ENCODE measurements around the gene XPR1.
"Not testable (repeated sequence)": the region's sequence is repeated elsewhere in the genome, so short reads cannot be mapped to it uniquely, and the experiment has no call there.

The XPR1 gene

GRCh38 chr1:180727751-180728150 is 95.9 kb downstream of the XPR1 start:
- not testable (repeated sequence) for DNase-seq

DNA sequence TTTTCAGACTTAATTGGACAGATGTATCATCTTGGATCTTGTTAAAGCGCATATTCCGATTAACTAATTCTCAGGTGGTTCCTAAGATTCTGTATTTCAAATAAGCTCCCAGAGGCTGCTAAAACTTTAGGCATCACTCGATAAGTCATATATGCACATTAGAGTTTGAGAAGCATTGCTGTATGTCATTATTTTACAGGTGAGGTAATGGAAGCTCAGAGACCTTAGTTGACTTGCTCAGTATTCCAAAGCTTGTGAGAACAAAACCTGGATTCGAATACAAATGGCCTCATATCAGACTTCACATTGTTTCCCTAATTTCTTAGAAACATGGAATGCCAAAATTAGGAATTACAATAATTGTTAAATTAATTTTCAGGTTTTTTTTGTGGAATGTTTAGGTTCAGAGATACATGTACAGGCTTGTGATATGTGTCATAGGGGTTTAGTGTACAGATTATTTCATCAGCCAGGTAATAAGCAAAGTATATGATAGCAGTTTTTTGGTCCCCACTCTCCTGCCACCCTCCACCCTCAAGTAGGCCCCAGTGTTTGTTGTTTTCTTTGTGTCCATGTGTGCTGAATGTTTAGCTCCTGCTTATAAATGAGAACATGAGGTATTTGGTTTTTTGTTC is 96.8 kb downstream of the XPR1 start:
- no peak for DNase-seq

DNA sequence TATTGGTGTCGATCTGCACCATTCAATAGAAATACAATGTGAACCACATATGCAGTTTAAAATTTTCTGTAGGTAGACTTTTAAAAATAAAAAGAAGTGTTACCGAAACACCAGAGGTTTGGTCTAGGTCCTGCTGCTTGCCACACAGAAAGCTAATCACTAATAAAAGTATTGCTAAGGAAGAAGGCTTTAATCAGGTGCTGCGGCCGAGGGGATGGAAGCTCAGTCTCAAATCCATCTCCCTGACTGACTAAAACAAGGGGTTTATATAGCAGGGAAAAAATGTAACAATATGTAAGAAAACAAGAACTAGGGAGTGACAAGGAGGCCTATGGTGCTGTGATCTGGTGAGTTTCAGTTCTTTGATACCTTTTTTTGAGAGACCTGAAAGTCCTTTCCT is 99.3 kb downstream of the XPR1 start:
- DNase-seq, result no peak

- no peak for DNase-seq
These were observed 101.0 kb downstream of the XPR1 start for GRCh38 chr1:180732866-180733265.

GRCh38 chr1:180734366-180734765 is 102.5 kb downstream of the XPR1 start:
- no peak for DNase-seq

DNA sequence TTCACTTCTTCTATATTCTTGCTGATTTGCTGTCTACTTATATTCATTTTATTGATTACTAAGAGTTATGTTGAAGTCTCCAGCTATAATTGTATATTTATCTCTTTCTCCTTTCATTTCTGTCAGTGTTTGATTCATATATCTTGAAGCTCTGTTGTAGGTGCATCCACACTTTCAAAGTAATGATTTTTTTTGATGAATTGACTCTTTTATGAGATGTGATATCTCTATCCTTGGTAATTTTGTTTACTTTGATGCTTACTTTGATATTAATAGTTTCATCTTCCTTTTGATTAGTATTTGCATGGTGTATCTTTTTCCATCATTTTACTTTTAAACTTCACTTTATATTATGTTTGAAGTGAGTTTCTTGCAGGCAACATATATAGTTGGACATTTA is 110.8 kb downstream of the XPR1 start:
- no peak for DNase-seq

DNA sequence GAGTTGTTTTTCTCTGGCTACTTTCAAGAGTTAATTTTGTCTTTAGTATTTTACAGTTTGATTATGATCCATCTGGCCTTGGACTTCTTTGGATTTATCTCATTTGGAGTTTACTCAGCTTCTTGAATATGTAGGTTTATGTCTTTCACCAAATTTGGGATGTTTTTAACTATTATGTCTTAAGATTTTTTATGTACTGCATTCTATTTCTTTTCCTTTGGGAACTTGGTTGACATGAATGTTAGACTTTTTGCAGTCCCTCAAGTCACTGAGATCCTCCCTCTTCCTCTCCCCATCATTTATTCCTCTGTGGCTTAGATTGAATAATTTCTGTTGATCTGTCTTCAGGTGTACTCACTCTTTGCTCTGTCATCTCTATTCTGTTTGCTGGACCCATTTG is 112.0 kb downstream of the XPR1 start:
- DNase-seq, result no peak

- no peak for DNase-seq
These were observed 113.3 kb downstream of the XPR1 start for GRCh38 chr1:180745098-180745497.

GRCh38 chr1:180751921-180752320 is 120.1 kb downstream of the XPR1 start:
- no peak for DNase-seq

GRCh38 chr1:180754453-180754852 is 122.6 kb downstream of the XPR1 start:
- no peak for DNase-seq

DNA sequence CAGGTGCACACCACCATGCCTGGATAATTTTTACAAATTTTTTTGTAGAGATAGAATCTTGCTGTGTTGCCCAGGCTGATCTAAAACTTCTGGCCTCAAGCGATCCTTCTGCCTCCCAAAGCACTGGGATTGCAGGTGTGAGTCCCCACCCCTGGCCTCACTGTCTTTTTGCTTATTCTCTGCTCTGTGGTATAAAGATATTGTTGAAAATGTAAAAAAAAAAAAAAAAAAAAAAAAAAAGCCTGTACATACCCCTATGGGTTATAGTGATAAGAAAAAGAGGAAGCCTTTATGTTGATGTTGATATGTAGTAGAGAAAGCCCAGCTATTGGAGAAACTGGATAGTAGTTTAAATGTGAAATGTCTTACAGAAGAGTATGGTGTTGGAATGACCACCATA is 125.8 kb downstream of the XPR1 start:
- DNase-seq, result no peak

DNA sequence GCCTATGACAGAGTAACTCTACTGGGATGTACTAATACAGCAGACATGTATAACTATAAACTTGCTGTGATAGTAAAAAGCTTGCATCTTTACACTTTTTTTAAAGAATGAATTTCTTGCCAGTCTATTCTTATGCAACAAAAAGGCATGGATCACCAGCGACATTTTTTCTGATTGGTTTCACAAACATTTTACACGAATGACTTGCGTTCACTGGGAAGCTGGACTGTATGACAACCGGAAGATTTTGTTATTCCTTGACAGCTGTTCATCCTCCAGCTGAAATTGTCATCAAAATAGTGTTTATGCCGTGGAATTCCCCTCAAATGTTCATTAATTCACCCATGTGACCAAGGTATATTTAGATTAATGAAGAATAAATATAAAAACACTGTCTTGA is 131.0 kb downstream of the XPR1 start:
- no peak for DNase-seq

- no peak for DNase-seq
These were observed 133.3 kb downstream of the XPR1 start for GRCh38 chr1:180765151-180765550.

GRCh38 chr1:180769889-180770288 is 138.1 kb downstream of the XPR1 start:
- DNase-seq, result no peak

GRCh38 chr1:180773210-180773865 is 141.5 kb downstream of the XPR1 start:
- no peak for DNase-seq

DNA sequence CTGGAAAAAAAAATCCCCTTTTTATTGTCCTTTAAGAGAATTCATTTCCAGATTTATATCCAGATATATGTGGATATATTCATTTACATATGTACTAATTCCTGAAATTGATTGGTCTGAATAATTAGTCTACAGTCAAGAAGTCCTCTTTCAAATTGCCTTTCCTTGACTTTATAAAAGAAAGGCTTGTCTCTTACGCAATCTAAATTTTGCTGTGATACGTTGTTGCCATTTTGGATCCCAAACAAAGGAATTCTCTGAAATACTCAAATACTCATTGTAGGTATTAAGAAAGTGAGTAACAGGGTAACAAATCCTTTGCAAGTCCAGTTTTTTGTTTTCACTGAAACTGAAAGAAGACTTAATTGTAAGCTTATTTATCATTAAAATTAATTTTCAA is 144.0 kb downstream of the XPR1 start:
- no peak for DNase-seq

GRCh38 chr1:180777072-180777689 is 145.4 kb downstream of the XPR1 start:
- DNase-seq, result no peak

GRCh38 chr1:180778782-180779398 is 147.1 kb downstream of the XPR1 start:
- DNase-seq, result no peak

GRCh38 chr1:180779584-180779983 is 147.8 kb downstream of the XPR1 start:
- DNase-seq, result no peak

GRCh38 chr1:180781718-180782117 is 149.9 kb downstream of the XPR1 start:
- DNase-seq, result no peak

DNA sequence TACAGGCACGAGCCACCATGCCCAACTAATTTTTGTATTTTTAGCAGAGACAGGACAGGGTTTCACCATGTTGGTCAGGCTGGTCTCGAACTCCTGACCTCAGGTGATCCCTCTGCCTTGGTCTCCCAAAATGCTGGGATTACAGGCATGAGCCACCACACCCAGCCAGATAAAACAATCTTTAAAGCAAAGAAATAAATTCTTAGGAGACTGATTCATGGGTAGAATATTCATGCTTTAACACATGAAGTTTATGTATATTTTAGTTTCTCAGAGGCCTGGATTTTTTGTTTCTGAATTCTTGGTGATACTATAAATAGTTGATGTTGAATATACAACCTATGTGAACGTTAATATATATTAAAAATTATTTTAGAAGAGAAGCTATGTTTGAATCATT is 153.5 kb downstream of the XPR1 start:
- no peak for DNase-seq

GRCh38 chr1:180785887-180786286 is 154.1 kb downstream of the XPR1 start:
- no peak for DNase-seq

DNA sequence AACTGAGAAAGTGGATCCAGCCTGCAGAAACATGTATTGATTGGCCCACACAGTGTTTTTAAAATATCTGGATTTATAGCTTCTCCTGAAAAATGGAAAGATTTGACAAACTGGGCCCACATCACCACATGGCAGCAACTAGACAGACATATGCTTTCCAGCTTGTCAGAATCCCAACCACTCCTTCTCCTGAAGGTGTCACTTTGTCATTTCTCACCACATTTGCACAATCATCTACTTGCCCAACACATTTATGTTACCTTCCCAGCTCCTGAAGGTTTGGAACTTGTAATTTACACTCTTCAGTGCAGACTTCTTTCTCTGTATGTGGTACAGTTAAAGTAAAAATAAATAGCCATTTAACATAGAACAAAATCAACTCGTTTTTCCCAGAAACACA is 154.8 kb downstream of the XPR1 start:
- no peak for DNase-seq

Data from GOT3 (cell line).